NCI-H2081 treated with DMSO at 0.1 percent for 48 hours (cell line): ENCODE data around the gene MYO7B.

Source experiments
- DNase-seq: peaks from one replicate; lab custom pipeline; 2025; lab: John Stamatoyannopoulos, UW

MYO7B gene

GRCh38 chr2:127573771-127574170, 38.3 kb downstream of the MYO7B start:
- no peak for DNase-seq

GRCh38 chr2:127574656-127575055, 39.2 kb downstream of the MYO7B start:
- no peak for DNase-seq

- no peak for DNase-seq
Observed at GRCh38 chr2:127575185-127575765, 39.8 kb downstream of the MYO7B start.

DNA sequence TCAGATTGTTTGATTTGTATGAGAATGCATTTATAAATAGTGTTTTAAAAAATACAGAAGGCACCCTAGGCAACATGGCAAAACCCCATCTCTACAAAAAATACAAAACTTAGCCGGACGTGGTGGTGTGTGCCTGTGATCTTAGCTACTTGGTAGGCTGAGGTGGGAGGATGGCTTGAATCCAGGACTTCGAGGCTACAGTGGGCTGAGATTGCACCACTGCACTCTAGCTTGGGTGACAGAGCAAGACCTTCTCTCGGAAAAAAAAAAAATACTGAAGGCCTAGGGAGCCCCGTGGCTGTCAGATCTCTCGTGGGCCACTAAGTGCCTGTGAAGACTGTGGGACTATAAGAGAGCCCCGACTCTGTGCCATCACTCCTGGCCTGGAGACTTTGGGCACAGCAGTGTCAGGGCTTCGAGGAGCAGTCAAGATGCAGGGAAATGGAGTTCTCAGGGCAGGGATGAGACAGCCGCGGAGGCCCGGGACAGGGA, 40.5 kb downstream of the MYO7B start:
- no peak for DNase-seq

GRCh38 chr2:127576433-127577207, 41.1 kb downstream of the MYO7B start:
- no peak for DNase-seq

GRCh38 chr2:127577208-127577475, 41.7 kb downstream of the MYO7B start:
- no peak for DNase-seq

DNA sequence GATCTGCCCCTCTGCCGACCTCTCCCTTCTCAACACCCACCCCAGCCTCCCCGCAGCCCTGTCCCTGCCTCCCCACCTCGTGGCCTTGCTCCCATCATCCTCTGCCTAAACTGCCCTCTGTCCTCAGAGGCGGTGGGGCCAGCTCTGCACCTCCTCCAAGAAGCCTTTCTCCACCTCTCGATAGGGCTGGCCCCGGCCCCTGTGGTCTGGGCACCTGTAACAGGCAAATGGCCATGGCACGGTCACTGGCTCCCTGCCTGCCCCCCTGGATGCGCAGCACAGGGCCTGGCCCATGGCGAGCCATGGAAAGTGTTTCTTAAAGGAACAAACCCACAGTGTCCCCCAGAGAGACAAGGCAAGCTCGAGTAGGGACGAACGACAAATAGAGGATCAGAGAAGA, 42.0 kb downstream of the MYO7B start:
- no peak for DNase-seq

GRCh38 chr2:127577973-127578372, 42.5 kb downstream of the MYO7B start:
- no peak for DNase-seq

GRCh38 chr2:127578411-127578810, 42.9 kb downstream of the MYO7B start:
- DNase-seq, result no peak

- no peak for DNase-seq
Observed at GRCh38 chr2:127579231-127579630, 43.7 kb downstream of the MYO7B start.

GRCh38 chr2:127580167-127581049, 44.9 kb downstream of the MYO7B start:
- no peak for DNase-seq

GRCh38 chr2:127581050-127581345, 45.5 kb downstream of the MYO7B start:
- no peak for DNase-seq

DNA sequence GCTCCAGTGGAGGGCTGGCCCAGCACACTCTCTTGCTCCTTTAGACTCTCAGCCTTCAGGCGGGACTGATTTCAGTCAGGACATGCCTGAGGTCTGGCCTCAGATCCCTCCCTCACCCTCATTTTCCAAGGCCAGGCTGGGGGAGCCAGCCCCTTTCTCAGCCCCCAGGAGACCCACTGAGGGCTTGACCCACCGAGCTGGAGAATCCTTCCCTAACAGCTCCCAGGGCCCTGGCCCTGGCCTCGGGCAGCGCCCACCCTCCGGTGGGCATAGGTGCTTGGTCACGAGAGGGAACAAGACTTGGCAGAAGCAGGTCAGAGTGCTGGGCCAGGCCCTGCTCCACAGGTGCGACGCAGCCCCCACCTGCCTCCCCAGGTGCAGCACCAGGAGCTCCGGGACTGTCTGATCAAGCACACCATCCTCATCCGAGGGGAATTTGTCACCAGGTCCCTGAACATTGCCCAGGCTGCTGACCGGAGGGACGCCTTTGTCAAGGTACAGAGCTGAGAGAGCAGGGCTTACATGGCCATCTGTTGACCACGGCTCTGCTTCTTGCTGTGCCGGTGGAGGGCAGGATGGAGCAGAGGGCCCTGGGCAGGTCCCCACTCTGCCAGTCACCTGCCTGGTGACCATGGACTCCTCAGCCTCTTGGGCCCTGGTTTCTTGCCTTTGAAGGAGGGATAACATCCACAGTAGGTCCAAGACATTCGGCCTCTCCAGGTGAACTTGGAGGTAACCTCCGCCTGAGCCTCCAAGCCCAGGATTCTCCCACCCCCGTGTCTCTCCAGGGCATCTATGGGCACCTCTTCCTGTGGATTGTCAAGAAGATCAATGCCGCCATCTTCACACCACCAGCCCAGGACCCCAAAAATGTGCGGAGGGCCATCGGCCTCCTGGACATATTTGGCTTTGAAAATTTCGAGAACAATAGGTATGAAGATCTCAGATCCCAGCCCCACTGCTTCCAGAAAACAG, 46.3 kb downstream of the MYO7B start:
- no peak for DNase-seq

- no peak for DNase-seq
Observed at GRCh38 chr2:127582863-127583861, 47.7 kb downstream of the MYO7B start.

DNA sequence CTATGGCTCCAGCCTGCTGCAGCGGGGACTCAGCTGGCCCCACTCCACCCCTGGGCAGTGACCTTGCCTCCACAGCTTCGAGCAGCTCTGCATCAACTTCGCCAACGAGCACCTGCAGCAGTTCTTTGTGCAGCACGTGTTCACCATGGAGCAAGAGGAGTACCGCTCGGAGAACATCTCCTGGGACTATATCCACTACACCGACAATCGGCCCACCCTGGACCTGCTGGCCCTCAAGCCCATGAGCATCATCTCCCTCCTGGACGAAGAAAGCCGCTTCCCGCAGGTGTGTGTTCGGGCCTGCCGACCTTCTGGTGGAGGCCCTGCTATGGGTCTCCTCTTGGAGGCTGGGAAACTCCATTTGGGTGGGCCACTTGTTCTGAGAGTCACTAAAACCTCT, 48.6 kb downstream of the MYO7B start:
- no peak for DNase-seq

DNA sequence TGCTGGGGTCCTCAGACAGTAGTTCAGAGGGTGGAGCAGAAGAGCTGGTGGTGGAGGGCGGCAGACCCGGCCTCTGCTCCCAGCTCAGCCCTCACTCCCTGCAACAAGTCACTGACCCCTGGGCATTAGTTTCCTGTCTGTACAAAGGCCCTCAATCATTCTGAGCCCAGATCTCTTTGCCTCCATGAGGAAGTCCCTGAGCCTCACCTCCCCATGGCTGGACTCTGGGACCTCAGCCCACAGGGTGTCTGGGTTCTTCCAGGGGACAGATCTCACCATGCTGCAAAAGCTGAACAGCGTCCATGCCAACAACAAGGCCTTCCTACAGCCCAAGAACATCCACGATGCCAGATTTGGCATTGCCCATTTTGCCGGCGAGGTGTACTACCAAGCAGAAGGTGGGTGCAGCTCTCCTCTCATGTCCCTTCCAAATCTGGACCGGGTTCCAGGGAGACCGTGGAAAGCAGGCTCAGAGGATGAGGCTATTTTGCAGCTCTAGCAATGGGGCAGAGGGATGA, 49.1 kb downstream of the MYO7B start:
- no peak for DNase-seq

GRCh38 chr2:127585270-127585807, 49.9 kb downstream of the MYO7B start:
- DNase-seq, result no peak

GRCh38 chr2:127586136-127586535, 50.7 kb downstream of the MYO7B start:
- no peak for DNase-seq

DNA sequence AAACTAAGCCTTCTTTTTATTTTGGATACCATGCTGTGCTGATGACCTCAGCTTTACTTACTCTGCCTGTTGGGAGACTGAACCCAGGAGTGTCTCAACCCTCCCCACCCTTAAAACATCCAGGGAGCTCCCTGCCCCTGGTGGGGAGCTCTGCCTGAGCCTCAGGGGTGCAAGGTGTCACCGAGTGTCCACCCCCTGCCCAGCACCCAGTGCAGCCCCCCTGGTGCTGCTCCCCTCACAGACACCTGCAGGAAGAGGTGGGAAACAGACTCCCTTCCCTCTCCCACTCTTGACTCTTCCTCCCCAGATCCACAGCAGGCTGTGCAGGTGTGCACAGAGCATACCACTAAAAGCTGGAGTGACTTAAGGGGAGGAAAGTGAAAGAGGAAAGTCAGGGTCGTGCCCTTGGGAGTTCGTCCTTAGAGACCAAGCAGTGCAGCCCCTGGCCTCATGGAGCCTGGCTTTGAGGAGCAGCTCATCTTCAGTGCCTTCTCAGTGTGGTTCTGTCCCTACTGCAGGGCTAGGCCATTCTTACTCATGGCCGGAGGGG, 51.3 kb downstream of the MYO7B start:
- no peak for DNase-seq

DNA sequence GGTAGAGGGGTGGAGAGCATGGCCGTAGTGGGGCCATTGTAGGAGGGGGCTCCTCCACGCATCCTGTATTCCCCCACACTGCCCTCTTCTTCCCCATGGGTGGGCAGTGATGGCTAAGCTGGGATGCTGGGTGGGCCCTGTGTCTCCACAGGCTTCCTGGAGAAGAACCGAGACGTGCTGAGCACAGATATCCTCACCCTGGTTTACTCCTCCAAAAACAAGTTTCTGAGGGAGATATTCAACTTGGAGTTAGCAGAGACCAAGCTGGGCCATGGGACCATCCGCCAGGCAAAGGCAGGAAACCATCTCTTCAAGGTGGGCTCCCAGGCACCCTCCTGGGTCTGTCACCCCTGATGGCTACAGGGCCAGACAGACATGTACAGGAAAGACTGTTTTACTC, 52.8 kb downstream of the MYO7B start:
- DNase-seq, result no peak
